ENCODE measurements around the gene NTSR1. TPM values are rescaled to one million over a fixed set of nuclear protein-coding genes. Genes with fewer than 3 reads are reported as not detected.

NTSR1 gene
- total and polyA plus RNA-seq, 4 donors, result 0.03 to 0.33 (median 0.08) TPM; not detected in 1

- H3K36me3 ChIP-seq (ENCODE audit: control insufficient read depth in 4 of 4, insufficient read depth in 3 of 4, low read depth in 1 of 4, low read length in 3 of 4), result no peaks in the 10 kb centered on the region
- H3K4me1 ChIP-seq (ENCODE audit: control insufficient read depth in 4 of 4, insufficient read depth in 4 of 4, low read length in 3 of 4), result no peaks in the 10 kb centered on the region
- no peak for DNase-seq (ENCODE audit: low spot score)
- no peak overlapping the region for H3K9ac ChIP-seq (ENCODE audit: low read depth in 1 of 2, low read length in 2 of 2)
- no peak overlapping the region for H3K27ac ChIP-seq (ENCODE audit: low read depth in 1 of 2, low read length in 2 of 2)
- TF ChIP-seq TAF1 (conservative IDR thresholded peaks at IDR 0.05) (no peak), EGR1 (IDR thresholded peaks at IDR 0.05; ENCODE audit: low read depth in 2 of 2) (no peak), HNF4G (IDR thresholded peaks at IDR 0.05) (no peak), MAX (IDR thresholded peaks at IDR 0.05) (no peak)
- peaks cover 0 to 2% (median 0%) of the 10 kb centered on the region in 4 donors for H3K27me3 ChIP-seq (ENCODE audit: control insufficient read depth in 4 of 4, insufficient read depth in 4 of 4, low read length in 3 of 4)
- no peaks in the 10 kb centered on the region for H3K9me3 ChIP-seq (ENCODE audit: control insufficient read depth in 4 of 4, low read length in 3 of 4)
- H3K4me3 ChIP-seq (ENCODE audit: low read depth in 1 of 3, low read length in 3 of 3), result no peak overlapping the region
- WGBS, result 88% methylated on average over 8 of the region's 8 CpGs
Measured at GRCh38 chr20:62692176-62692575, 16.5 kb upstream of the NTSR1 start.

GRCh38 chr20:62692801-62693523 lies 15.7 kb upstream of the NTSR1 start:
- no peaks in the 10 kb centered on the region for H3K9me3 ChIP-seq (ENCODE audit: control insufficient read depth in 4 of 4, low read length in 3 of 4)
- H3K27ac ChIP-seq (ENCODE audit: low read depth in 1 of 2, low read length in 2 of 2), result no peak overlapping the region
- WGBS, result 74% methylated on average over 22 of the region's 22 CpGs
- DNase-seq (ENCODE audit: low spot score), result no peak
- no peaks in the 10 kb centered on the region for H3K36me3 ChIP-seq (ENCODE audit: control insufficient read depth in 4 of 4, insufficient read depth in 3 of 4, low read depth in 1 of 4, low read length in 3 of 4)
- peaks cover 0 to 4% (median 0%) of the 10 kb centered on the region in 4 donors for H3K27me3 ChIP-seq (ENCODE audit: control insufficient read depth in 4 of 4, insufficient read depth in 4 of 4, low read length in 3 of 4)
- no peak for TF ChIP-seq MAX (IDR thresholded peaks at IDR 0.05)
- TF ChIP-seq JUND (IDR thresholded peaks at IDR 0.05), result no peak
- no peak for TF ChIP-seq FOXA1 (IDR thresholded peaks at IDR 0.05)
- TF ChIP-seq REST (IDR thresholded peaks at IDR 0.05), result no peak
- TF ChIP-seq RAD21 (IDR thresholded peaks at IDR 0.05), result no peak
- TF ChIP-seq HNF4A (conservative IDR thresholded peaks at IDR 0.05), result no peak
- TF ChIP-seq GABPA (IDR thresholded peaks at IDR 0.05 in 1 of 2, conservative IDR thresholded peaks at IDR 0.05 in 1 of 2), result no peak
- TF ChIP-seq NR2F2 (IDR thresholded peaks at IDR 0.05), result no peak
- TF ChIP-seq EGR1 (IDR thresholded peaks at IDR 0.05; ENCODE audit: low read depth in 2 of 2), result no peak
- TF ChIP-seq HNF4G (IDR thresholded peaks at IDR 0.05), result no peak
- no peak for TF ChIP-seq TAF1 (conservative IDR thresholded peaks at IDR 0.05)
- TF ChIP-seq FOXA2 (IDR thresholded peaks at IDR 0.05), result no peak
- TF ChIP-seq YY1 (IDR thresholded peaks at IDR 0.05), result no peak
- TF ChIP-seq ATF3 (IDR thresholded peaks at IDR 0.05), result no peak
- TF ChIP-seq RXRA (IDR thresholded peaks at IDR 0.05), result no peak
- no peak for TF ChIP-seq CTCF (IDR thresholded peaks at IDR 0.05; ENCODE audit: low read depth, low read length, missing input control)
- TF ChIP-seq SP1 (IDR thresholded peaks at IDR 0.05), result no peak
- TF ChIP-seq ZBTB33 (IDR thresholded peaks at IDR 0.05), result no peak
- no peak overlapping the region for H3K4me3 ChIP-seq (ENCODE audit: low read depth in 1 of 3, low read length in 3 of 3)
- no peak overlapping the region for H3K9ac ChIP-seq (ENCODE audit: low read depth in 1 of 2, low read length in 2 of 2)
- no peaks in the 10 kb centered on the region for H3K4me1 ChIP-seq (ENCODE audit: control insufficient read depth in 4 of 4, insufficient read depth in 4 of 4, low read length in 3 of 4)
